ENCODE data around the gene CELF4.

DNA sequence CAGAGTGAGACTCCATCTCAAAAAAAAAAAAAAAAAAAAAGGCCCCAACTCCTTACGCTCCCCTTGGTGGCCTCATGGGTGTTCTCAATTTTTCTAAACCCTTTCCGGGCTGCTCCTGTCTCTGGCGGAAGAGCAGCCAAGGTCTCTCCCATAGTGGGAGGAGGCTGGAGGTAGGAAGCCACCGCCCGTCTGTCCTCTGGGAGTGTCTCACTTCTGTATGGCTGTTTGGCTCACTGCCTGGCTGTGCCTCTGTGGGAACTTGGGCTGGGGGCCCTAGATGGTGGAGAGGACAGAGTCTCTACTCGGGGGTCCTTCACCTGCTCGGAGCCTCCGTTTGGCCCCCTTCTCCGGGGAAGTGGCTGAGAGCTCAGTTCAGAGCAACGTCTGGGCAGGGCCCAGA lies 245.3 kb downstream of the CELF4 start:
- TF ChIP-seq, protein P1, sequence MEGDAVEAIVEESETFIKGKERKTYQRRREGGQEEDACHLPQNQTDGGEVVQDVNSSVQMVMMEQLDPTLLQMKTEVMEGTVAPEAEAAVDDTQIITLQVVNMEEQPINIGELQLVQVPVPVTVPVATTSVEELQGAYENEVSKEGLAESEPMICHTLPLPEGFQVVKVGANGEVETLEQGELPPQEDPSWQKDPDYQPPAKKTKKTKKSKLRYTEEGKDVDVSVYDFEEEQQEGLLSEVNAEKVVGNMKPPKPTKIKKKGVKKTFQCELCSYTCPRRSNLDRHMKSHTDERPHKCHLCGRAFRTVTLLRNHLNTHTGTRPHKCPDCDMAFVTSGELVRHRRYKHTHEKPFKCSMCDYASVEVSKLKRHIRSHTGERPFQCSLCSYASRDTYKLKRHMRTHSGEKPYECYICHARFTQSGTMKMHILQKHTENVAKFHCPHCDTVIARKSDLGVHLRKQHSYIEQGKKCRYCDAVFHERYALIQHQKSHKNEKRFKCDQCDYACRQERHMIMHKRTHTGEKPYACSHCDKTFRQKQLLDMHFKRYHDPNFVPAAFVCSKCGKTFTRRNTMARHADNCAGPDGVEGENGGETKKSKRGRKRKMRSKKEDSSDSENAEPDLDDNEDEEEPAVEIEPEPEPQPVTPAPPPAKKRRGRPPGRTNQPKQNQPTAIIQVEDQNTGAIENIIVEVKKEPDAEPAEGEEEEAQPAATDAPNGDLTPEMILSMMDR (IDR thresholded peaks at IDR 0.05; ENCODE audit: insufficient read depth, low read length, poor library complexity, severe bottlenecking) = no peak
- no peak for TF ChIP-seq EZH2phosphoT487 (conservative IDR thresholded peaks at IDR 0.05; ENCODE audit: low read length)
